HK-2 (cell line): ENCODE measurements around the gene NAV3.

ENCODE experiments used
- DNase-seq: peaks from one replicate; pipeline ENCODE4 v3.0.0-alpha.2; 2018; ENCODE audit not compliant: unreplicated experiment

Gene NAV3

GRCh38 chr12:78120866-78121560 lies 290.3 kb downstream of the NAV3 start:
- no peak for DNase-seq

GRCh38 chr12:78121969-78122610 lies 291.4 kb downstream of the NAV3 start:
- DNase-seq: no peak

GRCh38 chr12:78128211-78128610 lies 297.5 kb downstream of the NAV3 start:
- DNase-seq: no peak

DNA sequence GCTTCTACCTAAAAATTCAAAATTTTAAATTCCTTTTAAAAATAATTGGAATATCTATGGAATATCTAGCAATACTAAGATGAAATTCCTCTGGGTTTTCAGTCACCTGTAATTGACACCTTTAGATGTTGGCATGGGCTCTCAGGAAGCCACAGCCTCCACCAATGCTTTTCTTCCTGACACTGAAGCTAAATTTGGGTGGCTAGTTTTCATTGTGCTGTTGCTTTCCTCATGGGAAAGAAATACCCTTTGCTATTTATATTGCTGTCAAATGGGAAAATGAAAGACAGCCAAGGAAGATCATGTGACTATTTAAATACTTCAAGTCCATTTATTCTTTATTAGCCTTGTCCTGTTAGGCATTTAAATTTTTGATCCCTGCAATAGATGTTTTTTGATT lies 313.0 kb downstream of the NAV3 start:
- no peak for DNase-seq

- no peak for DNase-seq
Measured at GRCh38 chr12:78145398-78145797, 314.7 kb downstream of the NAV3 start.

- no peak for DNase-seq
Measured at GRCh38 chr12:78146365-78146772, 315.7 kb downstream of the NAV3 start.

DNA sequence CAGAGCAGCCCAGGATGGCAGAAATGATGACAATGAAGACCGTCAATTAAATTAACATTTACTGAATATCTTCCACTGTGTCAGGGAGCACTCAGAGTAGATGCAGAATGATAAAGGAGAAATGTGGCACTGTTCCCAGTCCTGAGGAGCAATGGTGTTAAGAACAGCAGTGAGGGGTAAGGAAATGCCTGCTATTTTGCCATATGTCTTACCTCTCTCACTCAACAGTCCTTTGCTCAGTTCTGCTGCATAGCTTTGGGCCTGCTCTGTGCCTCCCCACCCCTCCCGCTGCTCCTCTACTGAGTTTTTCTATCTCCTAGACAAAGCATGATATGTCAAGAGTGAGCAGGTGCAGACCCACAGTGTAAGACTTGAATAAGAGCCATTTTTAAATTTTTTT lies 318.8 kb downstream of the NAV3 start:
- DNase-seq: no peak

DNA sequence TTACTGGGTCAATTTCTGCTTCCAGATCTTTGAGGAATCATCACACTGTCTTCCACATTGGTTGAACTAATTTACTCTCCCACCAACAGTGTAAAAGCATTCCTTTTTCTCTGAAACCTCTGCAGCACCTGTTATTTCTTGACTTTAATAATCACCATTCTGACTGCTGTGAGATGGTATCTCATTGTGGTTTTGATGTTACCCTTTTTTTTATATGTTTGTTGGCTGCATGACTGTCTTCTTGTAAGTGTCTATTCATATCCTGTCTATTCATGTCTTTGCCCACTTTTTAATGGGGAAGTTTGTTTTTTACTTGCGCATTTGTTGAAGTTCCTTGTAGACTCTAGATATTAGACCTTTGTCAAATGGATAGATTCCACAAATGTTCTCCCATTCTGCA lies 324.9 kb downstream of the NAV3 start:
- no peak for DNase-seq

DNA sequence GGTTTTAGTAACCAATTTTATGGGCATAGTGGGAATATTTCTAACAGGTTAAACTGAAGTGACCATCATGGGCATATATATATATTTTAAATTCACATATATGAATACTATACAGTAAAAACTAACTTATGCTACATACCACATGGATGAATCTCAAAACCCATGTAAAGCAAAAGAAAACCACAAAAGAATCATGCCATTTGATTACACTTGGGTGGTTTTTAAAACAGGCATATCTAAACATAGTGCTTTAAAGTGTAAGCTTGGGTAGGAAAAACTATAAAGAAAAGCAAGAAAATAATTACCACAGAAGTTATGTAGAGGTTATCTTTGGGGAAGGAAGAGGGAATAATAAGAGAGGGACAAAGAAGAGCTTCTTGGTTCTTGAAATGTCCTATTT lies 326.1 kb downstream of the NAV3 start:
- DNase-seq: no peak

- no peak for DNase-seq
Measured at GRCh38 chr12:78157199-78157598, 326.5 kb downstream of the NAV3 start.

DNA sequence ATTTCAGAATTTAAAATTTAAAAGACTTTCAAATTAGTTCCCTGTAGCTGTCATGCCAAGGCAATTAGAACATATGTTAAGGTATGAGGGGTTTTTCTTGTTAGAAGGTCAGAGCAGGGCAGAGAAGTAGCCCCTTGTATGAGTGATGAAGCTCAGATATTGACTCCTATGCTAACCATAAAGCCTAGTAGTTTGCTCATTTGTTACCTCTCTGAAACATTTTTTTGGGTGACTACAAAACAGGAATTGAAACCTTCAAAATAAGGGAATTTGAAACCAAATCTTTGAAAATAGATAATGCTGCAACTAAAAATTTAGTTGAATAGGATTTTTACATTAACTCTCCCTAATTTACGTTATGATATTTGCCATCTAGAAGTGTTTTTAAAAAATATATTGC lies 333.5 kb downstream of the NAV3 start:
- no peak for DNase-seq

GRCh38 chr12:78167510-78167909 lies 336.8 kb downstream of the NAV3 start:
- peak; percentile 12 for DNase-seq

GRCh38 chr12:78171061-78171460 lies 340.4 kb downstream of the NAV3 start:
- no peak for DNase-seq

DNA sequence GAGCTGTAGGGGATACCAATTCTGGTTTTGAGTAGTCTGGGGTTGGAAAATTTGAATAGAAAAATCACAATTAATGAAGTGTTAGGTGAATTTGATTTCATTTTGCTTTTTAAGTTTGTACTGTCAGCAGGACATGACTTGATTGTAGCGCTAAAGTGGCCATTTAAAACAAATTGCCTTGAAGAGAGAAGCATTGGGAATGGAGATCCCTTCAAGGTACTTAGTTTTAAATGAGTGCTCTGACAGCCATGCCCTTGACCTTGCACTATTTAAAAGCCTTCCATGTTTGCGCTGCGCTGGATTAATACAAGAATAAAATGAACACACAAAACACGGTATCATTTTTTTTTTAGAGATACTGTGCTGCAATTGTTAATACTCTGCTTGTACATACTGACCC lies 345.9 kb downstream of the NAV3 start:
- DNase-seq: no peak

- no peak for DNase-seq
Measured at GRCh38 chr12:78177298-78177697, 346.6 kb downstream of the NAV3 start.

GRCh38 chr12:78179346-78179745 lies 348.7 kb downstream of the NAV3 start:
- no peak for DNase-seq

GRCh38 chr12:78181544-78182162 lies 351.0 kb downstream of the NAV3 start:
- no peak for DNase-seq

DNA sequence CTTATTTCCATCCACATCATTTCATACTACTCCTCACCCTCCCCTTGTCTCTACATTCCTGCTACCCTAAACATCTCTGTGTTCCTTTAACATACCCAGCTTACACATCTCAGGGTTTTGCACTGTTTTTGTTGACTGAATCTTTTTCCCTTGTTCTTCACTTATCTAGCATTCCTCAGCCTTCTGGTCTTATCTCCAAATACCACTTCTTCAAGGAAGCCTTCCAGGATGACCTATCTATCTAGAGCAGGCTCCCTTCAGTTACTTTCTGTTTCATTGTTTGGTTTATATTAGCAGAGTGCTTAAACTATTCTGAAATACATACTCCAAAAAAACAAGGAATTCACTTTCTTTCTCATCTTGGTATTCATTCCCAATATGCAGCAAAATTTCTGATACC lies 353.1 kb downstream of the NAV3 start:
- no peak for DNase-seq

DNA sequence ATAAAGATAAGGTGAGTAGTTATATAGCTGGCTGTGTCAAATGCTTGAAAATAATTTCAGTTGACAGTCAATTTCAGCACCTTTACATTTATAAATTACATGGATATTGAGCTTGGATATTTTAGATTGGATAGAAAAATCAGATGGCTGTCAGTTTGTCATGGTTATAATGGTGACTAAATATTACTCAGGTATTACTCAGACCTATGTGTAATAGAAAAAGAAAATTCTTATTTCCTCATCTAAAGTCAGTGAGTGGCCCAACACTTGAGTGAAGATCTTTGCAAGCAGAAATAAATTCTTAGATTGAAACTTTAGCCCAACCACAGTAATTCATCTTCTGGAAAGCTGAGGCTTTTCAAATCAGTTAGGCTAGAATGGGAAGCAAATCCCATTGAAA lies 354.4 kb downstream of the NAV3 start:
- no peak for DNase-seq

GRCh38 chr12:78185651-78186050 lies 355.0 kb downstream of the NAV3 start:
- DNase-seq: no peak

- no peak for DNase-seq
Measured at GRCh38 chr12:78186670-78187069, 356.0 kb downstream of the NAV3 start.

DNA sequence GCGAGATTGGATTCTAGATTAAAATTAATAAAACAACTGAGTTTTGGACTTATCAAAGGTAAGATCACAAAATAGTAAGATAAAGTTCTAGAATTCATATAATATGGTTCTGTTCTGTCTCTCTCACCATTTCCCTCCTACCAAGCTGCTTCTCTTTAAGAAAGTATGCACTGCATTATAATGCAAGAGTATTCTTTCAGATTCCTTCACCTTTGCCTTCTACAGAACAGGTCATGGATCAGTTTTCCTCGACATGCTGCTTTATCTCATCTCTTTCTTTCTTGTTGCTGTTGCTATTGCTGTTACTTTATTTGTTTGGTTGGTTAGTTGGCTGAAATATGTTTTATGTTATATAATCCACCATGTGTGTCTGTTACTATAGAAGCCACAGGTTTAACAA lies 357.0 kb downstream of the NAV3 start:
- no peak for DNase-seq

GRCh38 chr12:78189656-78190055 lies 359.0 kb downstream of the NAV3 start:
- no peak for DNase-seq
